Ovary (tissue), 9 donors: ENCODE data around the gene PCNX1. TPM values are rescaled to one million over a fixed set of nuclear protein-coding genes. Genes with fewer than 3 reads are reported as not detected.

Experiments used
- DNase-seq, 5 donors: peaks; one replicate each; pipeline ENCODE4 v3.0.0-alpha.2; 2019 to 2020
- H3K27ac ChIP-seq, 2 donors: fragments of 200-600 bp; one replicate each; pipeline versions ENCODE4 v1.5.1 to v1.8.0; 2019 to 2022
- H3K27me3 ChIP-seq: fragments of 200-600 bp; one replicate; pipeline ENCODE4 v1.8.0; 2022
- H3K36me3 ChIP-seq: fragments of 200-600 bp; sonication (generic); one replicate; pipeline ENCODE4 v1.5.1; 2019
- H3K4me1 ChIP-seq: one replicate; pipeline ENCODE4 v1.8.1; 2013; ENCODE audit warnings: mild to moderate bottlenecking, moderate library complexity; ENCODE audit not compliant: insufficient read depth
- H3K4me3 ChIP-seq: fragments of 200-600 bp; sonication (generic); one replicate; pipeline ENCODE4 v1.5.1; 2017
- H3K9me3 ChIP-seq, 2 donors: fragments of 200-600 bp in 1 of 2; sonication (generic) in 1 of 2; one replicate each; pipeline versions ENCODE4 v1.5.1 to v1.8.1; 2013 to 2019; ENCODE audit warnings: mild to moderate bottlenecking in 1 of 2, moderate library complexity in 1 of 2
- EP300 ChIP-seq: sonication (generic); formaldehyde crosslinking; IDR thresholded peaks from one replicate; pipeline ENCODE4 v1.6.1; 2017; ENCODE audit warnings: antibody characterized with exemption
- POLR2A ChIP-seq: fragments of 450-650 bp; IDR thresholded peaks from one replicate; pipeline ENCODE4 v1.6.1; 2017; ENCODE audit warnings: antibody characterized with exemption, mild to moderate bottlenecking, moderate library complexity
- whole genome bisulfite sequencing, 3 donors: extraction: QIAGEN DNeasy Blood & Tissue Kit in 1 of 3; methylation state at CpG; one replicate each; pipeline versions ENCODE4 v1.1.5 to v1.1.7; 2013 to 2017; 5-methylcytosine and 5-hydroxymethylcytosine counted together
- intact Hi-C, 4 donors: fragments of 100-400 bp; cut with DNase I; formaldehyde crosslinking; loops; one replicate each; pipeline versions ENCODE4 v1.11.0 to v1.15.1; 2022 to 2023
- polyA plus RNA-seq, 2 donors: library from polyadenylated mRNA; stranded (reverse); fragments of 200-250 nt in 1 of 2; fragments of 350-450 nt in 1 of 2; fragmentation: Illumina TruSeq in 1 of 2; extraction: RNeasy Lipid Tissue Mini Kit (QIAGEN cat#74804) in 1 of 2; gene quantifications; one replicate each; pipeline ENCODE4 v1.2.3, GENCODE V29; 2013 to 2014
- total RNA-seq, 7 donors: library from RNA; depleted of rRNA in 2 of 7; stranded (reverse); fragments of >200 nt in 2 of 7; fragmentation: NEBNext Ultra II Directional in 3 of 7; extraction: Animal tissue kit (Norgen Biotek cat#: 25700) in 3 of 7; gene quantifications; one replicate each; pipeline versions ENCODE4 v1.1.0 to v1.2.4, GENCODE V29; 2016 to 2023
- TF ChIP-seq, protein P1 (sequence below), 3 donors: fragments of 450-650 bp in 2 of 3; fragments of 200-600 bp in 1 of 3; IDR thresholded peaks; one replicate each; pipeline versions ENCODE4 v1.5.1 to v1.8.0; 2016 to 2022; ENCODE audit warnings: antibody characterized with exemption in 3 of 3, mild to moderate bottlenecking in 1 of 3
- donor health status: DM: no; HTN: no; CAD: no; lungs with moderate emphysema.
- donor health status: DM: no; HTN: no; CAD: no.
- donor health status: Bipolar disorder and iron deficiency.
- donor health status: DM: yes; HTN: yes; CAD: no.
- donor health status: DM: no; HTN: no; CAD: no.
- donor health status: DM: yes; HTN: yes; CAD: no.

The PCNX1 gene
- total and polyA plus RNA-seq, 9 donors: 13.3 to 101 (median 69.5) TPM

GRCh38 chr14:71022939-71023338, 115.7 kb downstream of the PCNX1 start:
- no peaks in the 10 kb centered on the region for H3K9me3 ChIP-seq
- TF ChIP-seq, protein P1, sequence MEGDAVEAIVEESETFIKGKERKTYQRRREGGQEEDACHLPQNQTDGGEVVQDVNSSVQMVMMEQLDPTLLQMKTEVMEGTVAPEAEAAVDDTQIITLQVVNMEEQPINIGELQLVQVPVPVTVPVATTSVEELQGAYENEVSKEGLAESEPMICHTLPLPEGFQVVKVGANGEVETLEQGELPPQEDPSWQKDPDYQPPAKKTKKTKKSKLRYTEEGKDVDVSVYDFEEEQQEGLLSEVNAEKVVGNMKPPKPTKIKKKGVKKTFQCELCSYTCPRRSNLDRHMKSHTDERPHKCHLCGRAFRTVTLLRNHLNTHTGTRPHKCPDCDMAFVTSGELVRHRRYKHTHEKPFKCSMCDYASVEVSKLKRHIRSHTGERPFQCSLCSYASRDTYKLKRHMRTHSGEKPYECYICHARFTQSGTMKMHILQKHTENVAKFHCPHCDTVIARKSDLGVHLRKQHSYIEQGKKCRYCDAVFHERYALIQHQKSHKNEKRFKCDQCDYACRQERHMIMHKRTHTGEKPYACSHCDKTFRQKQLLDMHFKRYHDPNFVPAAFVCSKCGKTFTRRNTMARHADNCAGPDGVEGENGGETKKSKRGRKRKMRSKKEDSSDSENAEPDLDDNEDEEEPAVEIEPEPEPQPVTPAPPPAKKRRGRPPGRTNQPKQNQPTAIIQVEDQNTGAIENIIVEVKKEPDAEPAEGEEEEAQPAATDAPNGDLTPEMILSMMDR (IDR thresholded peaks at IDR 0.05): no peak
- TF ChIP-seq EP300: no peak
- TF ChIP-seq POLR2A: no peak
- H3K27ac ChIP-seq: no peak overlapping the region
- H3K27me3 ChIP-seq: no peaks in the 10 kb centered on the region
- H3K36me3 ChIP-seq: peaks cover 2% of the 10 kb centered on the region
- no peaks in the 10 kb centered on the region for H3K4me1 ChIP-seq
- DNase-seq: no peak
- no peak overlapping the region for H3K4me3 ChIP-seq
- intact Hi-C loops: no loop called here

DNA sequence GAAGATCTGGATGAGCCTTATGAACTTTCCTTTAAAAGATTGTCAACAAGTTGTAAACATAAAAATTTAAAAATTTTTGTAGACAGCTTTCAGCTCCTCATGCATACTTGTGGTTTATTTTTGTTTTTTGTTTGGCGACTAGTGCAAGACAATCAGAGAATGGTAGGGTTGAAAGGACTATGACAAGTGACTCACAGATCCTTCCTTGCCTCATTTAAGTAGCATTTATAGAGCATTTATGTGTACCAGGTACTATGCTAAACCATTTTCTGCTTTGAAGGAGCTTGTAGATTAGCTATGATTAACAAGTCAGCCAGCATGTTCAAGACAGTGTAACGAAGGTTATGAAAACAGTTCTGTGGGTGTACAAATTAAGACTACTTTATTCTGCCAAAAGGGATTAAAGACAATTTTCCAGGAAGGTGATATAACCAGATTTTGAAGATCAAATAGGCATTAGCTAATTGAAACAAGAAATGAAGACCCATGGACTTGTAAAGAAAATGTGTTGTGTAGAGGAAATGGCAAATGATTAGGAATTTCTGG, 122.0 kb downstream of the PCNX1 start:
- intact Hi-C loops: no loop called here
- no peaks in the 10 kb centered on the region for H3K4me1 ChIP-seq
- H3K9me3 ChIP-seq: no peaks in the 10 kb centered on the region
- no peak overlapping the region for H3K4me3 ChIP-seq
- no peaks in the 10 kb centered on the region for H3K27me3 ChIP-seq
- no peaks in the 10 kb centered on the region for H3K36me3 ChIP-seq
- TF ChIP-seq EP300 (no peak), POLR2A (no peak)
- TF ChIP-seq, protein P1 (IDR thresholded peaks at IDR 0.05): no peak
- H3K27ac ChIP-seq: no peak overlapping the region
- DNase-seq: no peak
- 85 to 92% (median 91%) methylated on average over 2 of the region's 2 CpGs for WGBS, 3 donors

- WGBS, 3 donors: 91 to 93% (median 91%) methylated on average over 1 of the region's 1 CpG
- no peak overlapping the region for H3K27ac ChIP-seq
- intact Hi-C loops: no loop called here
- H3K27me3 ChIP-seq: no peaks in the 10 kb centered on the region
- H3K4me3 ChIP-seq: no peak overlapping the region
- H3K36me3 ChIP-seq: no peaks in the 10 kb centered on the region
- H3K9me3 ChIP-seq: no peaks in the 10 kb centered on the region
- DNase-seq: no peak
- no peaks in the 10 kb centered on the region for H3K4me1 ChIP-seq
- TF ChIP-seq POLR2A: no peak
- TF ChIP-seq, protein P1 (IDR thresholded peaks at IDR 0.05): no peak
- TF ChIP-seq EP300: no peak
Measured at GRCh38 chr14:71031000-71031399, 123.7 kb downstream of the PCNX1 start.

GRCh38 chr14:71036433-71036832, 129.2 kb downstream of the PCNX1 start:
- H3K4me1 ChIP-seq: no peaks in the 10 kb centered on the region
- intact Hi-C loops: loop anchor here in 1 of 4 donors (2.0 kb wide), 1 partner anchor 20 kb away; no protein-coding TSS in a partner anchor
- H3K27ac ChIP-seq: no peak overlapping the region
- DNase-seq: no peak
- 97 to 99% (median 98%) methylated on average over 4 of the region's 4 CpGs for WGBS, 3 donors
- H3K9me3 ChIP-seq: peaks cover 3% of the 10 kb centered on the region in 2 donors
- H3K4me3 ChIP-seq: no peak overlapping the region
- H3K36me3 ChIP-seq: no peaks in the 10 kb centered on the region
- no peak for TF ChIP-seq POLR2A
- TF ChIP-seq, protein P1 (IDR thresholded peaks at IDR 0.05): no peak
- no peak for TF ChIP-seq EP300
- H3K27me3 ChIP-seq: no peaks in the 10 kb centered on the region

GRCh38 chr14:71048393-71048792, 141.1 kb downstream of the PCNX1 start:
- H3K4me3 ChIP-seq: no peak overlapping the region
- H3K27me3 ChIP-seq: no peaks in the 10 kb centered on the region
- intact Hi-C loops: no loop called here
- DNase-seq: no peak
- no peak overlapping the region for H3K27ac ChIP-seq
- TF ChIP-seq POLR2A (no peak), EP300 (no peak)
- TF ChIP-seq, protein P1 (IDR thresholded peaks at IDR 0.05): no peak
- H3K4me1 ChIP-seq: no peaks in the 10 kb centered on the region
- H3K9me3 ChIP-seq: peaks cover 0 to 4% of the 10 kb centered on the region in 2 donors
- no peaks in the 10 kb centered on the region for H3K36me3 ChIP-seq
